Lower leg skin (tissue), 3 donors: Measurements from ENCODE around the gene GRIK5.

ENCODE experiments used
- CTCF ChIP-seq, 3 donors: fragments of 450-650 bp; IDR thresholded peaks; one replicate each; pipeline ENCODE4 v1.5.1; 2016; ENCODE audit warnings: antibody characterized with exemption in 3 of 3, mild to moderate bottlenecking in 3 of 3, moderate library complexity in 2 of 3
- POLR2A ChIP-seq, 2 donors: fragments of 450-650 bp; IDR thresholded peaks; one replicate each; pipeline ENCODE4 v1.6.1; 2016 to 2017; ENCODE audit warnings: antibody characterized with exemption in 2 of 2, mild to moderate bottlenecking in 1 of 2, moderate library complexity in 1 of 2

- TF ChIP-seq CTCF (IDR thresholded peaks at IDR 0.05) (no peak), POLR2A (IDR thresholded peaks at IDR 0.05) (no peak)
Measured at GRCh38 chr19:42071247-42071646, 1.2 kb upstream of the GRIK5 start.
